Activated CD4-positive, alpha-beta T cell treated with anti-CD3 and anti-CD28 coated beads for 36 hours (primary cell): ENCODE results near the gene TEX10. TPM values are rescaled to one million over a fixed set of nuclear protein-coding genes. Genes with fewer than 3 reads are reported as not detected.

Experiments used
- ATAC-seq: fragments of 200-7000 bp; cut with Tn5 transposase; one replicate; pipeline ENCODE4 v1.10.0; 2021; ENCODE audit warnings: mild to moderate bottlenecking, moderate library complexity
- CTCF ChIA-PET: fragments of 350-600 bp; sonication (Branson Sonifier 250); formaldehyde crosslinking; loops from one replicate; lab custom pipeline; 2021; ENCODE audit warnings: antibody characterized with exemption; lab: Charles Lee
- POLR2A ChIA-PET: fragments of 350-600 bp; sonication (Branson Sonifier 250); formaldehyde crosslinking; loops from one replicate; lab custom pipeline; 2021; ENCODE audit warnings: antibody characterized with exemption, inconsistent platforms; lab: Charles Lee
- DNase-seq: peaks from one replicate; pipeline ENCODE4 v3.0.0-alpha.2; 2020
- H3K27ac Mint-ChIP-seq: one replicate; pipeline ENCODE4 v1.8.0; 2021; ENCODE audit warnings: mixed read lengths
- H3K27me3 Mint-ChIP-seq: one replicate; pipeline ENCODE4 v1.8.0; 2021; ENCODE audit warnings: mixed read lengths
- H3K36me3 Mint-ChIP-seq: one replicate; pipeline ENCODE4 v1.8.0; 2021; ENCODE audit warnings: low read depth, mixed read lengths
- H3K4me1 Mint-ChIP-seq: one replicate; pipeline ENCODE4 v1.8.0; 2021; ENCODE audit warnings: mixed read lengths
- H3K4me3 Mint-ChIP-seq: one replicate; pipeline ENCODE4 v1.8.0; 2021; ENCODE audit warnings: mild to moderate bottlenecking, moderate library complexity, mixed read lengths
- H3K9me3 Mint-ChIP-seq: one replicate; pipeline ENCODE4 v1.8.0; 2021; ENCODE audit warnings: low read depth, mixed read lengths
- intact Hi-C, 2 experiments: fragments of 100-400 bp; cut with DNase I in 1 of 2; cut with micrococcal nuclease in 1 of 2; formaldehyde crosslinking; loops; one replicate each; pipeline versions ENCODE4 v1.14.2 to v1.15.1; 2022 to 2024; cut with DNase I, micrococcal nuclease
- total RNA-seq, 2 experiments: library from RNA; stranded (reverse); gene quantifications; one replicate each; pipeline ENCODE4 v1.2.3, GENCODE V29; 2021

The TEX10 gene
- total RNA-seq, 2 experiments from 2014 or later: 24.8 to 27.5 TPM

DNA sequence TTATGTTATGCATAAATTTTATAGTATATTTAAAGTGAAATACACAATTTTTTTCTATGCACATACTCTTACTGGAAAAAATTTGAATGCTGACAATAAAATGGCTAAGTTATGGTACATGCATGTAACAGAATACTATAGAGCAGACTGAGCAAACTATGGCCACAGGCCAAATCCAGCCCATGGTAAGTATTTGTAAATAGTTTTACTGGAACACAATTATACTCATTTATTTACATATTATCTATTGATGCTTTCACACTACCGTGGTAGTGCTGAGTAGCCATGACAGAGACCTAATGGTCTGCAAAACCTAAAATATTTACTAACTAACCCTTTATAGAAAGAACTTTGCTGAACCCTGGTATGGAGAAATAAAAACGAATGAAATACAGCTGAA is 45.7 kb downstream of the TEX10 start:
- peaks cover 13% of the 10 kb centered on the region for H3K4me1 Mint-ChIP-seq
- no peaks in the 10 kb centered on the region for H3K9me3 Mint-ChIP-seq
- CTCF ChIA-PET: no interaction called here
- ATAC-seq: no peak
- no peak overlapping the region for H3K4me3 Mint-ChIP-seq
- no peak overlapping the region for H3K27ac Mint-ChIP-seq
- POLR2A ChIA-PET: no interaction called here
- DNase-seq: no peak
- no peaks in the 10 kb centered on the region for H3K27me3 Mint-ChIP-seq
- intact Hi-C loops: no loop called here
- H3K36me3 Mint-ChIP-seq: peaks cover 73% of the 10 kb centered on the region

DNA sequence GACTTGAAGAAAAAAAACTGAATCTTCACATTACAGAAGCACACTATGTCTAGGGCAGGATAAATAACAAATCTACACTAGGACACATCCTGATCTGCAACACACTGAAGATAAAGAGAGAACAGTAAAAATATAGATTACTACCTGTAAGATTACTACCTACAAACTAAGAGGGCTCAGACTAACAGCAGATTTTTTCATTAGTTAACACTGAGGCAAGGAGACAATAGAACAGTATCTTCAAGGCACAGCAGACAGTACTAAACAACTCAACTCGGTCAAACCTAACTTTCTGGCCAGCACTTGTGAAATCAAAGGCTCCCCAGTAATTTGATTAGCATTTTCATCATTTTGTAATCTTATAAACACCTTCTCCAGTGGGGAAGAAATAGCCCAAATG is 46.5 kb downstream of the TEX10 start:
- Mint-ChIP-seq H3K9me3 (no peaks in the 10 kb centered on the region), H3K27me3 (no peaks in the 10 kb centered on the region), H3K36me3 (peaks cover 73% of the 10 kb centered on the region), H3K4me3 (no peak overlapping the region), H3K4me1 (peaks cover 8% of the 10 kb centered on the region), H3K27ac (no peak overlapping the region)
- ChIA-PET CTCF (interaction anchor here (1.4 to 2.2 kb wide), 2 partner anchors 15 to 18 kb away, joined by 6 to 16 read pairs; no protein-coding TSS in a partner anchor), POLR2A (no interaction called here)
- DNase-seq (no peak), ATAC-seq (no peak)
- intact Hi-C loops: no loop called here

DNA sequence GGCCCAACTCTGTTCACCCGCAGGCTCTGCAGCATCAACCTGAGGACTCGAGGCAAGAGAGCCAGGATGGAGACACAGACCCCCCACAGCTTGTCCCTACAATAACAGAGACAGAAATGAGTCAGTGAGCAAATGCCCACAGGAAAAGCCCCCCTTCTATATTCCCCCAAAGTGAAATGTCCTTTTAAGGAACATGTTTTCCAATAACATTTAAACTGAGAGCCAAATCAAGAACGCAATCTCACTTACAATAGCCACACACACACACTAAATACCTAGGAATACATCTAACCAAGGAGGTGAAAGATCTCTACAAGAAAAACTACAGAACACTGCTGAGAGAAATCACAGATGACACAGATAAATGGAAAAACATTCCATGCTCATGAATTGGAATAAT is 49.0 kb downstream of the TEX10 start:
- ChIA-PET POLR2A (no interaction called here), CTCF (no interaction called here)
- Mint-ChIP-seq H3K27me3 (no peaks in the 10 kb centered on the region), H3K4me3 (no peak overlapping the region), H3K4me1 (no peaks in the 10 kb centered on the region), H3K9me3 (no peaks in the 10 kb centered on the region), H3K36me3 (peaks cover 58% of the 10 kb centered on the region), H3K27ac (no peak overlapping the region)
- DNase-seq: no peak
- intact Hi-C loops: no loop called here
- no peak for ATAC-seq

- ChIA-PET POLR2A (no interaction called here), CTCF (no interaction called here)
- Mint-ChIP-seq H3K27me3 (no peaks in the 10 kb centered on the region), H3K27ac (peak overlapping the region; percentile 11), H3K4me3 (no peak overlapping the region), H3K9me3 (no peaks in the 10 kb centered on the region), H3K36me3 (peaks cover 25% of the 10 kb centered on the region), H3K4me1 (no peaks in the 10 kb centered on the region)
- intact Hi-C loops: no loop called here
- DNase-seq (no peak), ATAC-seq (no peak)
Observed at GRCh38 chr9:100298378-100298777, 54.4 kb downstream of the TEX10 start.

GRCh38 chr9:100296407-100296806 is 56.3 kb downstream of the TEX10 start:
- POLR2A ChIA-PET: no interaction called here

DNA sequence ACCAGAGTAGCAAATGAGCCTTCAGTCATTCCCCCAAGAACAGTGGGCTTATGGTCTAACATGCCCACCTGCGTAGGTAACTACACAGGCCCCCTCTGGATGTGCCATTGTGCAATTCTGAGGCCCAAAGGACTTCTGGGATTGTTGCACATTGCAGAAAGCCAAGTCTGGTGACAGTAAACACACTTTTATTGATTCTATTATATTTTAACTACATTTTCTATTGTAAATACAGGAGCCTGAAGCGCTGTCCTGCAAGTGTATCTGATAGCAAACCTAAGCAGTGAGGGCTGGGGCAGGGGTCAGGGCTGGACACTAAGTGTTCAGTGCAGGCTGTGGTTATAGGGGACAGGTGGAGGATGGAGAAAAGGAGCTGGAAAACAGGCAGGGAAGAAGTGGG is 57.5 kb downstream of the TEX10 start:
- intact Hi-C loops: no loop called here
- Mint-ChIP-seq H3K27ac (no peak overlapping the region), H3K36me3 (peaks cover 11% of the 10 kb centered on the region), H3K27me3 (no peaks in the 10 kb centered on the region), H3K4me1 (no peaks in the 10 kb centered on the region), H3K9me3 (no peaks in the 10 kb centered on the region), H3K4me3 (no peak overlapping the region)
- DNase-seq: no peak
- ChIA-PET POLR2A (no interaction called here), CTCF (no interaction called here)
- ATAC-seq: no peak

More at GRCh38 chr9:100296407-100296806, 56.3 kb downstream of the TEX10 start:
- Mint-ChIP-seq H3K4me1 (no peaks in the 10 kb centered on the region), H3K27me3 (no peaks in the 10 kb centered on the region), H3K36me3 (peaks cover 15% of the 10 kb centered on the region), H3K4me3 (no peak overlapping the region), H3K9me3 (no peaks in the 10 kb centered on the region), H3K27ac (no peak overlapping the region)
- CTCF ChIA-PET: interaction anchor here (0.5 to 1.1 kb wide), 7 partner anchors 9 to 842 kb away, joined by 3 to 5 read pairs (median 3); no protein-coding TSS in a partner anchor
- intact Hi-C loops: no loop called here
- DNase-seq (no peak), ATAC-seq (no peak)

DNA sequence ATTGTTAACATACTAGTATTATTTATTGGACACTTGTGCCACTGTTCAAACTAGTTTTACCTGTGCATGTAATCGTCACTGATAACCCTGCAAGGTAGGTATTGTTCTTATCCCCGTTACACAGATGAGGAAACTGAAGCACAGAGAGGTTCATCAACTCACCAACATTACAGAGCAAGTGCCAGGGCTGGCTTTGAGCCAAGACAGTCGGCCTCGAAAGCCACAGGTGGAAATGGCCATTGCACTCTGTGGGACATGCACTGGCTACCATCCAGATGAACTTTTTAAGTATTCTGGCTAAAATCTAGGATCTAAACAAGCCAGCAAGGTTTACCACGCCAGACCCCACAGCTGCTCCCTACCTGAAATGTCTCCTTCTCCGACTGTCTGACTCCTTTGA is 57.9 kb downstream of the TEX10 start:
- Mint-ChIP-seq H3K9me3 (no peaks in the 10 kb centered on the region), H3K27ac (no peak overlapping the region), H3K4me3 (no peak overlapping the region), H3K36me3 (peaks cover 14% of the 10 kb centered on the region), H3K27me3 (no peaks in the 10 kb centered on the region), H3K4me1 (no peaks in the 10 kb centered on the region)
- ChIA-PET CTCF (no interaction called here), POLR2A (no interaction called here)
- intact Hi-C loops: no loop called here
- ATAC-seq (no peak), DNase-seq (no peak)

GRCh38 chr9:100294341-100294740 is 58.4 kb downstream of the TEX10 start:
- no peak for ATAC-seq
- Mint-ChIP-seq H3K9me3 (no peaks in the 10 kb centered on the region), H3K4me3 (no peak overlapping the region), H3K27ac (no peak overlapping the region), H3K4me1 (no peaks in the 10 kb centered on the region), H3K36me3 (peaks cover 19% of the 10 kb centered on the region), H3K27me3 (no peaks in the 10 kb centered on the region)
- ChIA-PET CTCF (no interaction called here), POLR2A (no interaction called here)
- DNase-seq: no peak
- intact Hi-C loops: no loop called here

GRCh38 chr9:100292414-100292813 is 60.3 kb downstream of the TEX10 start:
- no peak overlapping the region for H3K27ac Mint-ChIP-seq
- ChIA-PET CTCF (no interaction called here), POLR2A (no interaction called here)
- intact Hi-C loops: no loop called here
- H3K9me3 Mint-ChIP-seq: peaks cover 4% of the 10 kb centered on the region
- peaks cover 34% of the 10 kb centered on the region for H3K36me3 Mint-ChIP-seq
- DNase-seq (no peak), ATAC-seq (no peak)
- no peak overlapping the region for H3K4me3 Mint-ChIP-seq
- no peaks in the 10 kb centered on the region for H3K27me3 Mint-ChIP-seq
- H3K4me1 Mint-ChIP-seq: no peaks in the 10 kb centered on the region

DNA sequence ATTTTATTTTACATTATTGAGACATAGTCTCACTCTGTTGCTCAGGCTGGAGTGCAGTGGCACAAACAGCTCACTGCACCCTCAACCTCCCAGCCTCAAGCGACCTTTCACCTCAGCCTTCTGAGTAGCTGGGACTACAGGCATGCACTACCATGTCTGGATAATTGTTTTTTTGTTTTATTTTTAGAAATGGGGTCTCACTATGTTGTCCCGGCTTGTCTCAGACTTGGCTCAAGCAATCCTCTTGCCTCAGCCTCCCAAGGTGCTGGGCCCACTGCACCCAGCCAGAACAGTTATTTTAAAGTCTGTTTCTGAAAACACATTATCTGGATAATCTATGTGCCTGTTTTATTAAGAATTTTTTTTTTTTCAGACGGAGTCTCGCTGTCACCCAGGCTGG is 62.0 kb downstream of the TEX10 start:
- ChIA-PET POLR2A (no interaction called here), CTCF (no interaction called here)
- no peak for ATAC-seq
- Mint-ChIP-seq H3K9me3 (peaks cover 6% of the 10 kb centered on the region), H3K4me3 (no peak overlapping the region), H3K4me1 (no peaks in the 10 kb centered on the region), H3K27me3 (no peaks in the 10 kb centered on the region), H3K27ac (no peak overlapping the region), H3K36me3 (peaks cover 44% of the 10 kb centered on the region)
- DNase-seq: no peak
- intact Hi-C loops: no loop called here

DNA sequence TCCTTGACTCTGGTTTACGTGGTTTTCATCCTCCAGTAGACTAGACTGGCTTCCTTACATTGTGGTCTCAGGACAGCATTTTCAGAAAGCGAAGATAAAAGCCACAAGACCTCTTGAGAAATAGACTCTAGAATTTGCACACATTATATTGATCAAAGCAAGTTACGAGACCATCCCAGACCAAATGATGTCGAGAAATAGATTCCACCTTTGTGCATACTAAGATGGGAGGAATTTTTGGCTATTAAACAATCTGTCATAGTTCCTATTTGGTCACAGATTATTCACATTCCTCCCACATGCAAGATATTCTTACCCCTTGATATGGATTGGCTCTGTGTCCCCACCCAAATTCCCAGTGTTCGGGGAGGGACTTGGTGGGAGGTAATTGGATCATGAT is 65.6 kb downstream of the TEX10 start:
- Mint-ChIP-seq H3K4me3 (no peak overlapping the region), H3K27ac (no peak overlapping the region), H3K36me3 (peaks cover 62% of the 10 kb centered on the region), H3K27me3 (no peaks in the 10 kb centered on the region), H3K4me1 (no peaks in the 10 kb centered on the region), H3K9me3 (peaks cover 12% of the 10 kb centered on the region)
- ChIA-PET CTCF (no interaction called here), POLR2A (no interaction called here)
- no peak for ATAC-seq
- intact Hi-C loops: no loop called here
- no peak for DNase-seq

- ATAC-seq: no peak
- intact Hi-C loops: no loop called here
- POLR2A ChIA-PET: no interaction called here
- no peak overlapping the region for H3K4me3 Mint-ChIP-seq
- DNase-seq: no peak
- no peaks in the 10 kb centered on the region for H3K27me3 Mint-ChIP-seq
- no peak overlapping the region for H3K27ac Mint-ChIP-seq
- CTCF ChIA-PET: no interaction called here
- peaks cover 62% of the 10 kb centered on the region for H3K36me3 Mint-ChIP-seq
- H3K9me3 Mint-ChIP-seq: peaks cover 12% of the 10 kb centered on the region
- H3K4me1 Mint-ChIP-seq: no peaks in the 10 kb centered on the region
Observed at GRCh38 chr9:100286257-100286656, 66.5 kb downstream of the TEX10 start.

- DNase-seq (no peak), ATAC-seq (no peak)
- Mint-ChIP-seq H3K4me1 (no peaks in the 10 kb centered on the region), H3K9me3 (peaks cover 12% of the 10 kb centered on the region), H3K4me3 (no peak overlapping the region), H3K36me3 (peaks cover 62% of the 10 kb centered on the region), H3K27me3 (no peaks in the 10 kb centered on the region), H3K27ac (no peak overlapping the region)
- POLR2A ChIA-PET: no interaction called here
- CTCF ChIA-PET: no interaction called here
- intact Hi-C loops: no loop called here
Observed at GRCh38 chr9:100285601-100286000, 67.1 kb downstream of the TEX10 start.
